PC-3 (cell line): Measurements from ENCODE around the gene PRDM11.

ENCODE experiments used
- CTCF ChIP-seq: fragments of 300-600 bp; sonication (generic); conservative IDR thresholded peaks from 2 replicates; pipeline ENCODE4 v1.5.1; 2017; ENCODE audit warnings: antibody characterized with exemption, low read depth, mild to moderate bottlenecking, low read length
- EZH2 ChIP-seq: fragments of 300-600 bp; sonication (generic); IDR thresholded peaks from one replicate; pipeline ENCODE4 v1.6.1; 2017; ENCODE audit warnings: antibody characterized with exemption, mild to moderate bottlenecking, low read length; ENCODE audit not compliant: unreplicated experiment

GRCh38 chr11:45155627-45156180 lies 9.3 kb downstream of the PRDM11 start:
- no peak for TF ChIP-seq CTCF
- TF ChIP-seq EZH2: no peak
